ENCODE results near the gene MAGEA3.
"Not testable (repeated sequence)": the region's sequence is repeated elsewhere in the genome, so short reads cannot be mapped to it uniquely, and the experiment has no call there.

- TF ChIP-seq POLR2A, POLR2AphosphoS5, EP300 (IDR thresholded peaks at IDR 0.05): not testable (repeated sequence)
- TF ChIP-seq, protein P1, sequence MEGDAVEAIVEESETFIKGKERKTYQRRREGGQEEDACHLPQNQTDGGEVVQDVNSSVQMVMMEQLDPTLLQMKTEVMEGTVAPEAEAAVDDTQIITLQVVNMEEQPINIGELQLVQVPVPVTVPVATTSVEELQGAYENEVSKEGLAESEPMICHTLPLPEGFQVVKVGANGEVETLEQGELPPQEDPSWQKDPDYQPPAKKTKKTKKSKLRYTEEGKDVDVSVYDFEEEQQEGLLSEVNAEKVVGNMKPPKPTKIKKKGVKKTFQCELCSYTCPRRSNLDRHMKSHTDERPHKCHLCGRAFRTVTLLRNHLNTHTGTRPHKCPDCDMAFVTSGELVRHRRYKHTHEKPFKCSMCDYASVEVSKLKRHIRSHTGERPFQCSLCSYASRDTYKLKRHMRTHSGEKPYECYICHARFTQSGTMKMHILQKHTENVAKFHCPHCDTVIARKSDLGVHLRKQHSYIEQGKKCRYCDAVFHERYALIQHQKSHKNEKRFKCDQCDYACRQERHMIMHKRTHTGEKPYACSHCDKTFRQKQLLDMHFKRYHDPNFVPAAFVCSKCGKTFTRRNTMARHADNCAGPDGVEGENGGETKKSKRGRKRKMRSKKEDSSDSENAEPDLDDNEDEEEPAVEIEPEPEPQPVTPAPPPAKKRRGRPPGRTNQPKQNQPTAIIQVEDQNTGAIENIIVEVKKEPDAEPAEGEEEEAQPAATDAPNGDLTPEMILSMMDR (IDR thresholded peaks at IDR 0.05) = not testable (repeated sequence)
Measured at GRCh38 chrX:152713815-152714787, 15.5 kb downstream of the MAGEA3 start, which contains the start of gene MAGEA2B.
